HG03064 (cell line): ENCODE data around the gene THEMIS.
"Not testable (repeated sequence)": the region's sequence is repeated elsewhere in the genome, so short reads cannot be mapped to it uniquely, and the experiment has no call there.

Experiments
- ATAC-seq: cut with Tn5 transposase; IDR thresholded peaks from one replicate; pipeline ENCODE4 v1.9.1; 2021; ENCODE audit warnings: low read depth; ENCODE audit not compliant: unreplicated experiment

The THEMIS gene

GRCh38 chr6:127813699-127814027 is 87.2 kb downstream of the THEMIS start:
- ATAC-seq = no peak

DNA sequence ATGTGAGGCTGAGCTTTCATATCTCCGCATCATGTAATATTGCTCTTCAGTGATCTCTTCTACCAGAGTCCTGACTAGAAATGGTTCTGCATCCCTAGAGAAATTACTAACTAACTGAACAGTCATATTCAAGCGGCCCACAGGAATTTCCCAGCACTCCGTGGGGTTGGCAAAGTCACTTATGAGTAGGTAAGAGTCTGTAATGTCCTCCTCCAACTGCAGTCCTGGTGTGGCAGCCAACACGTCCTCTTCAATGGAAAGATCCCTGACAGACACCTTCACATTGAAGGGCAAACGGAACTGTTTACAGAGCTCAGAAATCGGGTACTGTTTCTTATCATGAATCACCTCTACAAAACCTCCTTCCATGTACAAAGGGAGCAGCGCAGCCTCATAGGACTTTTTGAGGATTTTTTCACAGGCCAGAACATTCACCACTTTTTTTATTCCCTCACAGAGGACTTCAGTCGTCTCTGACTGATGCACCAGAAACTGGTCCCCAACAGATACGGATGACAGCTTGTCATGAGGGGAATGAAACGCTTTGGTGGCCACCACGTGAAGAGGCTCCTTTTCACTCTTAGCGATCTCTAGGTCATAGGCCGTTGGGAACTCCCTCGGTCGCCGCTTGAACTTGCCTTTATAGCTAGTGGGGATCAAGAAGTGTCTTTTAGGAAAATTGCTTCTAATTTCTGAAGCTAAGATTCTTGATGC is 87.7 kb downstream of the THEMIS start:
- no peak for ATAC-seq

GRCh38 chr6:127811900-127812570 is 88.8 kb downstream of the THEMIS start:
- no peak for ATAC-seq

DNA sequence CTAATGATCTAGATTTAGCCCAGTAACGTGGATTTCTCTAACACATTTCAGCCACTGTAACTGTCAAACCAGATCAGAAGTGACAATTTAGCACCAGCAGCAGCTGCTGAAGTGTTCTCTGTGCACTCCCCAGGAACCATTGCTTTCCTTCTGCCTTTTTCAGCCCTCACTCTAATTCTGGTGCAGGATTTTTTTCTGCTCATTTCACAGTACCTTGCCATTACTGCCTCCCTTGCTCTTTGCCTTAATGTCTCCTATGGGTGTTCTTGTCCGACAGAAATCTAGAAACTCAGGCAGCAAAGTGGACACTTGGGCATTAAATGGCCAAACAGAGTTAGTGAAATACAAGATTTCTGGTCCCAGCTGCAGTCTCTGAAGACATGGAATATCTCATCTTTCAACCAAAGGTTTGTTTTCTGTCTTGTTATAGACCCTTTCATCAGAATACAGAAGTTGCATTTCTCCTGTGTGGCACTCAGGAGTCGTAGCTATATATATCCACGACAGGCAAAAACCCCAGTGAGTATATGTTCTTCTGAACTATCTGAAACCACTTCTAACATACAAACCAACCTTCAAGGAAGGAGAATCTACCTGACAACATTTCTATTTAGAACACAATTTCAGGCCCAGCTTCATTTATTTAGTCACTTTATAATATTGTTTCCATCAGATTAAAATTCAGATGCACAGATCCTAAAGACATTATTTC is 92.9 kb downstream of the THEMIS start:
- ATAC-seq = no peak

DNA sequence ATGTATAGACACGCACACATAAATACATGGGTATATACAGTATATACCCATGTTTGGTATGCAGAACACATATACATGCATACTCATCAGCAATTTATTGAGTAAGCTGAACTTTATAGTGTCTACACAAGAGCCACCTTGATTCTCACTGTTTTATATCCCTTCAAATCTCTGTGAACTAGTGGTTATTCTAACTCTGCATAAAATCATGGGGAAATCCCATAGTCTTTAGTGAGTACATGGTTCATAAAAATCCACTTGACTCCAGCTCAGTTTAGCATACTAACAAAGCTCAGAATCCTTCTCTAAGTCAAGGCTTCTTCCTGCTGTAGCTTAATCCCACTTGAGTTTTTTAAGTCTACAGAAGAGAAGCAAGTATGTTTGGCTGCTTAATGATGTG is 104.1 kb downstream of the THEMIS start:
- ATAC-seq = no peak

DNA sequence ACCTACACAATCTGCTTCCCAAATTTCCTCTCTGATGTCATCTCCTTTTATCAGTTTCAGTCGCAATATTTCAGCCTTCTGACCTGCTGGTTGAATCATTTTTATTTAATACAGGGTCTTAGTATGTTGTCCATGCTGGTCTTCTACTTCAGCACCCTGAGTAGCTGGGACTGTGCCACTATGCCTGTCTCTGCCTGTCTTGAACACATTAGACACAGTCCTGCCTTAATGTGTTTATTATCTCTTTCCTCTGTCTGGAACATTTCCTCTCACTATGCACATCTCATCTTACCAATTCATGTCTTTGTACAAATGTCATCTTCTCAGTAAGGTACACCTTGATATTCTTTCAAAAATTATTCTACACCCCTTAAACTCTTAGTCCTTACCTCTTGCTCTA is 106.5 kb downstream of the THEMIS start:
- ATAC-seq = no peak

GRCh38 chr6:127793396-127793795 is 107.5 kb downstream of the THEMIS start:
- ATAC-seq = no peak

DNA sequence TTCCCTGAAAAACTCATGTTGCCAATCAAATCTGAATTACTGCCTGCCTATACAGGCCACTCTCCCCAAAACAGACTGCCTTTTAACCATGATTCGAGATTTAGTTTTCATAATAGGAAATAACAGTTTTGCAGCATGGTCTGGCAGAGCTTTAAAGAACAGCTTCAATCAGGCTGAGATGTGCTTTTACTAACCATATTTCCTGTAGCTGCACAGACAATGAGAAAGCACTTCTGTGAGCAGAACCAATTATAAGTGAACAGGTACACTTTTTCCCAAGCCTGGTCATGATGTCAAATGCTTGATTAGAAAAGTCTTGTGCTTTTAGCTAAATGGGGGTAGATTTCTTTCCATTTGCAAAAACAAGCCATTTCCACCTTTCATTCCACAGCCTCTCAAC is 108.2 kb downstream of the THEMIS start:
- no peak for ATAC-seq

- ATAC-seq = no peak
Observed at GRCh38 chr6:127791779-127792528, 108.9 kb downstream of the THEMIS start.

DNA sequence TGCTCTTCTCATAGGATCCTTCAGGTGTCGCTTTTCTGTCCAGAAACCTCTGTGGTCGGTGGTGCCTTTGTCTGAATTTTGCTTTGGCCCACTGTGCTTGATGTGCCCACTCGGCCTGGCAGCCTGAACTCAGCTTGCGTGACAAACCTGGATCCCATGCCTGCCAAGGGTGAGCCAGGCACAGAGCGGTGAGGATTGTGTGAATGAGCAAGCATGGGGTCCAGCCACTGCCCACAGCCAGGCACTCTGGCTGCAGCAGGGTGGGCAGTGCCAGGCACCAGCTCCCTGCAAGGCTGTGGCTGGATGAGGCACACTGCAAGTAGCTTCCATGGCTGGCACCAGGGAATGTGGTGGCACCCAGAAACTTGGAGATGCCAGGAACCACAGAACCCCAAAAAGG is 110.3 kb downstream of the THEMIS start:
- no peak for ATAC-seq

DNA sequence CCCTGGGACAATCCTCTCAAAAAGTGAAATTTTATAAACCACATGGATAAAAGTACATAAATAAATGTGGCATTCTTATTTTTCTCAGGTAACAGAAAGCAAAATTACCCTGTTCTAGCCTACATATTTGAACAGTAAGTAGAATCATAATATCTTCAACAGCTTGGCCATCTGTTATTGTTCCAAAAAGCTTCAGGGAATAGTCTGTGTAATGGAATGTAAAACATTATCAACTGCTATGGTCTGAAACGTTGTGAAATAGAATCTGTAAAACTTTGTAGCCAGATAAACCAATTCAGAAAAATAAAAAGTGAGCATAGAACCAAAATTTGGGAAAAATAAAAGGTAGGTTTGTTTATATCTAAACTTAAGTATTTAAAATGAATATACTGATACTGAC is 114.7 kb downstream of the THEMIS start:
- ATAC-seq = no peak

DNA sequence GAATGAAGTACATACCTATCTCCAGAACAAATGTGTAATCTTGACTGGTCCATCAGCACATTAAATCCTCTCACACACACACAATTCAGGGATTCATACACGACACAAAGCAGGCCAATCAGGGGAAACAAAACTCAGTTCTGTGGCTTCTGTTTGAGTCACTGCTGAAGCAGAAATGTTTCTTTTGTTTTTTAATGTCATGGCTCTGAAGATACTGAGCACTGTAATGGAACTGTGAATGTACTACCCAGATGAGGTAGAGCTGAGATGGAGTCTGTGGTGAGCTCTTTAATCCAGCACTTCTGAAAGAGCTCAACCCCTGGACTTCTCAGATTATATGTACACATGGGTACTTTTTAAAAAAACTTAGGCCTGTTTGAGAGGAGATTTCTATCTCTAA is 116.4 kb downstream of the THEMIS start:
- no peak for ATAC-seq

DNA sequence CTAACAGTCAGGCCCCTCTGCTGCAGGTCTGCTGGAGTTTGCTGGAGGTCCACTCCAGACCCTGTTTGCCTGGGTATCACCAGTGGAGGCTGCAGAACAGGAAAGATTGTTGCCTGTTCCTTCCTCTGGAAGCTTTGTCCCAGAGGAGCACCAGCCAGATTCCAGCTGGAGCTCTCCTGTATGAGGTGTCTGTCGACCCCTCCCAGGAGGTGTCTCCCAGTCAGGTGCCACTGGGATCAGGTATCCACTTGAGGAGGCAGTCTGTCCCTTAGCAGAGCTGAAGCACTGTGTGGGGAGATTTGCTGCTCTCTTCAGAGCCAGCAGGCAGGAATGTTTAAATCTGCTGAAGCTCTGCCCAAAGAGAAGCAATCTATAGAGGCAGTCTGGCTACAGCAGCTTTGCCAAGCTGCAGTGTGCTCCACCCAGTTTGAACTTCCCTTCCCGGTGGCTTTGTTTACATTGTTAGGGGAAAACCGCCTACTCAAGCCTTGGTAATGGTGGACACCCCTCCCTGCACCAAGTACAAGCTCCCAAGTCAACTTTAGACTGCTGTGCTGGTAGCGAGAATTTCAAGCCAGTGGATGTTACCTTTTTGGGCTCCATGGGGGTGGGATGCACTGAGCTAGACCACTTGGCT is 119.1 kb downstream of the THEMIS start:
- ATAC-seq = not testable (repeated sequence)

DNA sequence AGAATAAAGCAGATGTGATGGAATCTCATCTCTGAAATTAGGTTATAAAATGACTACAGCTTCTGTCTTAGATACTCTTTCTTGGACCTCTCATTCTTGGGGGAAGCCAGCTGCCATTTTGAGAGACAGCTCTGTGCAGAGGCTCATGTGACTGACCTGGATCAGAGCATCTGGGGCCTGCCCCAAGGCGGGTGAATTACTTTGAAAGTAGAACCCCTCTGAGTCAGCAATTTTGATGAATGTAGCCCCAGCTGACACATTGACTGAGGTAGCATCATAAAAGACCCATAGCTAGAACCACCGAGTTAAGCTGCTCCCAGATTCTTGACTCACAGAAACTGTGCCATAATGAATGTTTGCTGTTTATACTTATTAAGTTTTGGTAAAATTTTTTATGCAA is 124.5 kb downstream of the THEMIS start:
- ATAC-seq = no peak

- ATAC-seq = no peak
Observed at GRCh38 chr6:127775371-127775770, 125.5 kb downstream of the THEMIS start.

DNA sequence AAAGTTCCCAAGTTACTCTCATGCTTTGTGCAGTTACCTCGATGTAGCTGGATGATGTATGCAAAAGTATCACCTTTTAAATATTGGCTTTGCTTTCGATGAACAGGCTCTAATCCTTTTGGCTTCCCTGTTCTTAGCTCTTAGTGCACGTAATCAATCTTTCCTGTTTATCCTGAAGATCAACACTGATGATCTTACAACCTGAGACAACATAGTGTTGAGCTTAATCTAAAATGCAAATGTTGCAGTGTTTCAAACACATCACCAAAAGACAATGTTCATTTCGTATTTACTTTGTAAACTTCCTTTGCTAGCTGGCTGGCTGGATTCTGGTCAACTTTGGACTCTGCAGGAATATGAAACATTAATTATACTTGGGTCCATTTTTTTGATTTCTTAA is 132.1 kb downstream of the THEMIS start:
- no peak for ATAC-seq

DNA sequence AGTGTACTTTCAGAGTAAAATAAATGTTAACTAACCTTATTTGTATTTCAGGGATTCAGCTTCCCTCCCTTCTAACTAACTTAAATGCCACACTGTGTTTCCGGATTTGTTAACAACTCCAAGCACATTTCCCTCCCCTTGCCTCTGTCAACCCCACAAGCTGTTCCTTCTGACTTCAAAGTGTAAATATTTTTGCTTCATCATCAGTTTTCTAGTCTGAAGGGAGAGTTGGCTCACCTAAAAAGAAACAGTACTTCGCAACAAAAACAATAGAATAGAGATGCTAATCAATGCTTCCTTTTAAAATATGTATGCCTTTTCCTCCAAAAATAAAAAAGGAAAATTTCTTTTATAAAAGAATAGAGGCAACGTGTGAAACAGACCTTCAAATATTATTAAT is 132.6 kb downstream of the THEMIS start:
- ATAC-seq = no peak

DNA sequence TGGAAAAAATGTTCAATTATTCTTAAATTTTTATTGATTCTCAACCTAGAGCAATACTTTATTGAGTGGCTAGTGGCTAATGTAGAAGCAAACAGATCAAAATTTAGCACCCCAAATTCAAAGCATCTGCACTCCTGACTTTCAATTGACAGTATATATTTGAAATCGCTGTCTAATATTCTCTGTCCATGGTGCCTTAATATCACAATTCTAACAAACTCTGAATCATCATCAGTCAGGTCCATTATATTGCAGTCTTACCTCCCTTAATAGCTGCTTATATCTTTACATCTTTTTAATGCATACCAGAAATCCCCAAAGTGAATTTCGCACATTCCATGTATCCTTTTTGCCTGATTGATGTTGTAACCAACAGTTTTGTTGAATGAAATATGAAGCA is 134.9 kb downstream of the THEMIS start:
- no peak for ATAC-seq

- no peak for ATAC-seq
Observed at GRCh38 chr6:127762284-127762683, 138.6 kb downstream of the THEMIS start.

GRCh38 chr6:127761084-127761483 is 139.8 kb downstream of the THEMIS start:
- ATAC-seq = no peak

- no peak for ATAC-seq
Observed at GRCh38 chr6:127749095-127749494, 151.8 kb downstream of the THEMIS start.
